Naive thymus-derived CD8-positive, alpha-beta T cell (primary cell): ENCODE measurements around the gene PARD6B. TPM values are rescaled to one million over a fixed set of nuclear protein-coding genes. Genes with fewer than 3 reads are reported as not detected.

Source experiments
- ATAC-seq, 2 donors: fragments of 150-1000 bp; cut with Tn5 transposase in 1 of 2; sonication (Bioruptor Pico), chemical (Tn5 transposase) in 1 of 2; 1 replicate in 1 of 2; 2 replicates in 1 of 2; pipeline ENCODE4 v1.10.0; 2021; ENCODE audit warnings: mild to moderate bottlenecking in 2 of 2, moderate library complexity in 2 of 2
- POLR2A ChIA-PET: fragments of 350-600 bp; sonication (Branson Sonifier 250); formaldehyde crosslinking; loops from one replicate; lab custom pipeline; 2021; ENCODE audit warnings: antibody characterized with exemption; lab: Charles Lee
- DNase-seq, 10 donors: peaks; one replicate each; pipeline versions ENCODE4 v3.0.0 to v3.0.0-alpha.2; 2020 to 2022
- H3K27ac Mint-ChIP-seq, 10 donors: one replicate each; pipeline ENCODE4 v1.8.0; 2020 to 2022; ENCODE audit warnings: mild to moderate bottlenecking in 10 of 10, mixed read lengths in 10 of 10, moderate library complexity in 4 of 10, inconsistent platforms in 1 of 10
- H3K27me3 Mint-ChIP-seq, 5 donors: one replicate each; pipeline ENCODE4 v1.8.0; 2021 to 2022; ENCODE audit warnings: mixed read lengths in 5 of 5
- H3K36me3 Mint-ChIP-seq, 3 donors: one replicate each; pipeline ENCODE4 v1.8.0; 2020 to 2022; ENCODE audit warnings: mixed read lengths in 3 of 3, mild to moderate bottlenecking in 2 of 3, inconsistent platforms in 1 of 3
- H3K4me1 Mint-ChIP-seq, 4 donors: one replicate each; pipeline ENCODE4 v1.8.0; 2021 to 2022; ENCODE audit warnings: mixed read lengths in 4 of 4
- H3K4me3 Mint-ChIP-seq, 10 donors: one replicate each; pipeline ENCODE4 v1.8.0; 2020 to 2022; ENCODE audit warnings: mild to moderate bottlenecking in 10 of 10, mixed read lengths in 10 of 10, moderate library complexity in 6 of 10, inconsistent platforms in 1 of 10
- H3K9me3 Mint-ChIP-seq, 9 donors: one replicate each; pipeline ENCODE4 v1.8.0; 2020 to 2022; ENCODE audit warnings: mixed read lengths in 9 of 9, mild to moderate bottlenecking in 3 of 9, inconsistent platforms in 1 of 9, moderate library complexity in 1 of 9
- polyA plus RNA-seq, 3 donors: library from polyadenylated mRNA; unstranded; fragments of 300-500 nt; fragmentation: Illumina TruSeq; gene quantifications; one replicate each; pipeline ENCODE4 v1.2.3, GENCODE V29; 2021
- total RNA-seq, 8 experiments: library from RNA in 2 of 8; stranded (reverse) in 2 of 8; gene quantifications; one replicate each; pipeline ENCODE4 v1.2.3 and lab custom pipeline; 2021 to 2026

Gene PARD6B
- total and polyA plus RNA-seq, 5 experiments from 2014 or later, result 0.49 to 12.0 (median 2.0) TPM

DNA sequence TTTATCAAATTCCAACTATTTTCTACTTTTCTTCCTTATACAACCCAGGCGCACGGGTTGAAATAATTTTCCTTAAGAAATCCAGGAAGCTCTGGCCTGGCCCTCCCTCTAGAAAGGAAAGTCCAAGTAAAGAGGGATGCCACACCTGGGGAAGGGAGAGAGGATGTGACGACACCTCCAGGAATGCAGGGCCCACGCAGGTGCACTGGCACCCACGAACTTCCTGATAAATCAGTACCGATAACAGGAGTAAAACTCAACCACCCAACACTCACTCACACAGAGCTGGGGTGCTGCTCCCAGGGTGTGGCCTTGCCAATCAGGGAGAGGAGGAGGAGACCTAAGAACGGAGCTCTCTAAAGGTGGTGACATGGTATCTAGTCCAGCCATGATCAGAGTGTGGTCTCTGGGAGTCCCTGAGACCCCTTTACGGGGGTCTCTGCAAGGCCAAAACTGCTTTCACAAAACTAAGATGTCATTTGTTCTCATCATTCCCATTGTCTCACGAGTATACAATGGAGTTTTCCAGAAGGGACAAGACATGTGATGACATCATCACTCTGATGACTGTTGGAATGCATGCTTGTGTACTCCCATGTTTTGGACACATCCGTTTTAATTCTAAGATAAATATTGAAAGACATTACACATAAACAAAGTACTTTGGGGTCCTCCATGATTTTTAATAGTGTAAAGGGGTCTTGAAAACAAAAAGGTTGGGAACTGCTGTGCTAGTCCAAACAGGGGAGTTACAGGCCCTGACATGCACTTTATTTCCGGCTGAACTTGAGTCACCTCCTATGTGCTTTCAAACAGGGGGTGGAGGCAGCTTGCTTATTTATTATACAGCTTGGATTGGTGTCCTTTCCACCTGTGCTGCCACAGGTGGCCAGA lies 2.2 kb upstream of the PARD6B start:
- Mint-ChIP-seq H3K4me3 (peak overlapping the region in 5 of 10 donors; percentile 11 to 94 (median 30)), H3K27ac (peak overlapping the region in 2 of 10 donors; percentile 32 to 65), H3K9me3 (no peaks in the 10 kb centered on the region), H3K36me3 (no peaks in the 10 kb centered on the region), H3K27me3 (no peaks in the 10 kb centered on the region), H3K4me1 (peaks cover 0 to 29% (median 22%) of the 10 kb centered on the region in 4 donors)
- POLR2A ChIA-PET, result no interaction called here
- ATAC-seq (no peak), DNase-seq (no peak)

DNA sequence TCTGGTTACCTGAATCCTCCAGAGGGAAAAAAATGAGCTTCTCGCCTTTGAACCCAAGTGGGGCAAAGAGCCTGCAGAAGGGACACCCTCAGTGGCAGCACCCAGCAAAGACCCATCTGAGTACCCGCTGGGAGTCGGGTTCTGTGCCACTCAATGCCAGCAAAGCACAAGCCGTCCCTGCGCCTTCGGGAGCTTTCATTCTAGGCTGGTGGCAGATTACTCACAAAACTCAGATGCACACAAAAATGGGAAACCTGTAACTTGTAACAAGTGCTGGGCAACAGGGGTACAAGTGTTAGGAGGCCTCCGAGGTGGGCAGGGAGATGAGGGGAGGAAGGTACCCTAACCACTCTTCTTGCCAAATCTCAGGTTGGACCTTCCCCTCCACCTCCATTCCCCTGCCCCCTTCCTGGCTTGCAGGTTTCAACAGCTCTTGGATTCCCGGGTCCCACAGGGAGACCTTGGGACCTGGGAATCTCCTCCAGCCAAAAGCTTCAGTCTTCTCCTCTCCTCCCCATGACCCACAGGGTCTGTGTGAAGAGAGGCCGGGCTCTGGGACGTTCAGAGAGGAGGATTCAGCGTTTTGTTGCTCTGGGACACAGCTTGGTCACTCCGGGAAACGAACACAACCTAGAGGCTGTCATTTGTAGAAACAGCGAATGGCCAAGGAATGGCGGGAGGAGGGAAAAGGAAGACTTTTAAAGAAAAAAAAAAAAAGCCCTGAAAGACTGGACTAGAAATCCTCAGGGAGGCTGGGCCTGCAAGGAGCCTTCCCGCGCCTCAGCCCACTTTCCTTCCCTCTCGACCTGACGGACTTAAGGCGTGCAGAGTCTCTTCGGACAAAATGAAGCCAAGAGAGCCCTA lies 1.2 kb upstream of the PARD6B start:
- POLR2A ChIA-PET, result interaction anchor here (0.7 to 2.0 kb wide), 5 partner anchors 20 to 561 kb away, joined by 3 to 11 read pairs (median 3); no protein-coding TSS in a partner anchor
- DNase-seq (no peak), ATAC-seq (no peak)
- Mint-ChIP-seq H3K27ac (peak overlapping the region in 9 of 10 donors; percentile 48 to 91 (median 71)), H3K4me1 (peaks cover 0 to 29% (median 23%) of the 10 kb centered on the region in 4 donors), H3K27me3 (no peaks in the 10 kb centered on the region), H3K36me3 (no peaks in the 10 kb centered on the region), H3K4me3 (peak overlapping the region; percentile 76 to 94 (median 85)), H3K9me3 (no peaks in the 10 kb centered on the region)

DNA sequence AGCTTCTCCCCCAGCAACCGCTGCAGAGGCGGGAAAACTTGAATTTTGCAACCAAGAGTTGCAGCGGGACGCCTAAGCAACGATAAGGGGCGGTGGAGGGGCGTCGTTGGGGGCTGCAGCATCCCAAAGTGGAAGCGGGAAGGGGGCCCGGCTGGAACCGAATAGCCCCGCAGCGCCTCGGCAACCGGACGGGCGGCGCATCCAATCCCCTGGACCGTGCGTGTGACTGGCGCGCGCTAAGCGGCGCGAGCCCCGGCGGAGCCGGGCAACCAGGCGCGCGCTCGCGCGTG lies 670 bp upstream of the PARD6B start:
- POLR2A ChIA-PET, result interaction anchor here (0.7 to 2.0 kb wide), 4 partner anchors 19 to 561 kb away, joined by 3 to 11 read pairs (median 5); partner anchors contain the start of gene ADNP

DNA sequence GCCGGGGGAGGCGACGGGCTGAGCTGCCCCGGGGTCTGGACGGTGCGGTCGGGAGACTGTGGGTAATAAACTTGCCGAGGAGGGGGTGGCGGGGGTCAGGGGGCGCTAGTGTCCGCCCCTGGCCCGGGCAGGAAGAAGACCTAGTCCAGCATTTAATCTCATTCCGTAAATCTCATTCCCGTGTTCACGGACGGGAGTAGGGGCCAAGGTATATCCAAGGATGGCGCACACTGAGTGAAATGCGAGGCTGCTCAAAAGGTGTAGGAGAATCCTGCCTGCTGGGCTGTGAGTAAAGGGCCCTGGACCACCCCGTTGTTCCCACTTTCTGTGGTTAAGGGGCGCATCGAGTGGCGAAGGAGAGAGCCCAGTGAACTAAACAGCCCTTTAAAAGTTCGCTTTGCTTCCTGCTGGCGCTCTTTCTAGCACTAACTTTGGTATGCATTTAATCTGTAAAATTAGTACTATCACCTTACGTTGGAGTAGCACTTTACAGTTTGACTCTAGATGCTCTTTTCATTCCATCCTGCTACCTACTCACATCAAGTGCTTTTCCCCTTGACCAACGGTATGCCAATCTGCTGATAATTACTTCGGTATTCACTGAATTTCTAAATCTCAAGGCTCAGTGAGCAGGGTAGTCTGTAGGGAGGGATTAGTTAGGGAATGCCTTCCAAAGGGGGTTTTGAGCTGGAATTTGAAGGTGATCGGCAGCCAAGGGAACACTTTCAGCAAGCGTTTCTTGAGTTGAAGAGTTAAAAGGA lies 730 bp downstream of the PARD6B start:
- Mint-ChIP-seq H3K27ac (peak overlapping the region in 9 of 10 donors; percentile 60 to 93 (median 88)), H3K9me3 (no peaks in the 10 kb centered on the region), H3K36me3 (peaks cover 0 to 10% (median 0%) of the 10 kb centered on the region in 3 donors), H3K27me3 (no peaks in the 10 kb centered on the region), H3K4me3 (peak overlapping the region; percentile 78 to 94 (median 89)), H3K4me1 (peaks cover 6 to 34% (median 33%) of the 10 kb centered on the region in 4 donors)
- POLR2A ChIA-PET, result interaction anchor here (0.6 to 2.0 kb wide), 4 partner anchors 14 to 221 kb away, joined by 3 to 11 read pairs (median 5); partner anchors contain the start of genes ADNP and PTPN1
- no peak for ATAC-seq
- peak in 3 of 10 donors; percentile 7 to 11 (median 8) for DNase-seq

More for the DNA sequence above, 670 bp upstream of the PARD6B start:
- DNase-seq (no peak), ATAC-seq (no peak)
- Mint-ChIP-seq H3K9me3 (no peaks in the 10 kb centered on the region), H3K36me3 (peaks cover 0 to 1% (median 0%) of the 10 kb centered on the region in 3 donors), H3K4me1 (peaks cover 2 to 31% (median 26%) of the 10 kb centered on the region in 4 donors), H3K4me3 (peak overlapping the region; percentile 76 to 94 (median 85)), H3K27ac (peak overlapping the region in 9 of 10 donors; percentile 48 to 91 (median 71)), H3K27me3 (no peaks in the 10 kb centered on the region)

DNA sequence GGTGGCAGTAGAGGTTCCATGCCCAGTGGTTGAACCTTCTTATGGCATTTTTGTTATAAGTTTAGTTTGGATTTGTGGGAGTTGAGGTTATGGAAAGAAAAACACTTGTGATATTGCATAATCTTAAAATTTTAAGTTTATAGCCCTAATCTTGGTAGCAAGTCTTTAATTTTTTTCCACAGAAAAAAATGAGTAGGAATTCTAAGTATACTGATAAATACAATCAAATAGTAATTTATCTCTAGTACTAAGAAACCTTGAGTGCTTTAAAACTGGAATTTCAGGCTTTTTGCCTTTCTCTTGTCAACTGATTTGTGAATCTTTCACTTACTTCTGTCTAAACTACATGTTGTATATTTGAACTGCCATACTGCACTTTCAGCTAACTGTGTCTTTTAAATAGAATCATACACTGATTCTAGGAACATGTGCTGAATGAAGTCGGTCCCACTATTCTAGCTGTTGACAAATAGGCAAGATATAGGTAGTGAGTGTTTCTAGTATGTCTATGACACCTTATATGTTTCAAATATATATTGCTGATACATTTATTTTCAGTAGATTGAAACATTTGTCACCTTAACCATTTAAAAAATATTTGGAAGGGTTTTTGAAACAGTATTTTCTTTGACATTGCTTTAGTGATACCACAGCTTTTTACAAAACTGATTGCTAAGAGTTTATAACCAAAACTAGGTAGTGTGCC lies 2.4 kb downstream of the PARD6B start:
- H3K4me1 Mint-ChIP-seq, result peaks cover 8 to 37% (median 35%) of the 10 kb centered on the region in 4 donors
- POLR2A ChIA-PET, result interaction anchor here (0.7 to 1.0 kb wide), 2 partner anchors 9 to 56 kb away, joined by 3 to 4 read pairs; no protein-coding TSS in a partner anchor

DNA sequence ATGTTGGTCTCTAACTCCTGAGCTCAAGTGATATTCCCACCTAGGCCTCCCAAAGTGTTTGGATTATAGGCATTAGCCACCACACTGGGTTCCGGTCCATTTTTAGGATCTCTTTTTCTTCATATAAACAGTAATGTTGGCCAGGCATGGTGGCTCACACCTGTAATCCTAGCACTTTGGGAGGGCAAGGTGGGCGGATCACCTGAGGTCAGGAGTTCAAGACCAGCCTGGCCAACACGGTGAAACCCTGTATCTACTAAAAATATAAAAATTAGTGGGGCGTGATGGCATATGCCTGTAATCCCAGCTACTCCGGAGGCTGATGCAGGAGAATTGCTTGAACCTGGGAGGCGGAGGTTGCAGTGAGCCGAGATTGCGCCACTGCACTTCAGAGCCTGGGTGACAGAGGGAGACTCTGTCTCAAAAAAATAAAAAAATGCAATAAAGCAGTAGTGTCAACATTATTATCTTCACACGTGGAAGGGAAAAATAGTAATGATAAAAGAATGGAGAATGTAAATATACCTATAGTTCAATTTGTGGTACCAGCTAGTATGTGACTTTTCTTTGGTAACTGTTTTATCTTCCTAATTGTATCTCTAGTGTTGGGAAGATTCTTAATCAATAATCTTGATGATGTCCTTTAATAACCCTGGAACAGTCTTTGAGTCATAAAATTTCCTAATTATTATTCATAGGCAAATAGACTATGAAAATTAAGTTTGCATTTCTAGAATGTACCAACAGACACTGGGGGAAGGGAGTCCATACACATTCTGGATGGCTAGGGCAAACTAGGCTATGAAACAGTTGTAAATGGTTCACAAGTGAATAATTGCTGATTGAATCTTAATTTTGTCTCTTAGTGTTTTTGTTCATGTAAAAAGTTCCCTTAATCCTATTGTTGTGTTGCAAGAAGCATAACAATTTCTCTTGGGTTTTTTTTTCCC lies 3.6 kb downstream of the PARD6B start:
- H3K9me3 Mint-ChIP-seq, result no peaks in the 10 kb centered on the region
- POLR2A ChIA-PET, result interaction anchor here (1.0 kb wide), 1 partner anchor 55 kb away, joined by 4 read pairs; no protein-coding TSS in a partner anchor
- ATAC-seq (no peak), DNase-seq (no peak)
- H3K27ac Mint-ChIP-seq, result peak overlapping the region in 1 of 10 donors; percentile 9
- peak overlapping the region in 1 of 10 donors; percentile 14 for H3K4me3 Mint-ChIP-seq
- peaks cover 0 to 23% (median 2%) of the 10 kb centered on the region in 3 donors for H3K36me3 Mint-ChIP-seq
- H3K27me3 Mint-ChIP-seq, result no peaks in the 10 kb centered on the region
- H3K4me1 Mint-ChIP-seq, result peaks cover 8 to 41% (median 38%) of the 10 kb centered on the region in 4 donors

More for the DNA sequence above, 2.4 kb downstream of the PARD6B start:
- Mint-ChIP-seq H3K36me3 (peaks cover 0 to 19% (median 0%) of the 10 kb centered on the region in 3 donors), H3K27ac (peak overlapping the region in 1 of 10 donors; percentile 71), H3K4me3 (peak overlapping the region in 5 of 10 donors; percentile 6 to 88 (median 40)), H3K27me3 (no peaks in the 10 kb centered on the region), H3K9me3 (no peaks in the 10 kb centered on the region)
- no peak for ATAC-seq
- no peak for DNase-seq

DNA sequence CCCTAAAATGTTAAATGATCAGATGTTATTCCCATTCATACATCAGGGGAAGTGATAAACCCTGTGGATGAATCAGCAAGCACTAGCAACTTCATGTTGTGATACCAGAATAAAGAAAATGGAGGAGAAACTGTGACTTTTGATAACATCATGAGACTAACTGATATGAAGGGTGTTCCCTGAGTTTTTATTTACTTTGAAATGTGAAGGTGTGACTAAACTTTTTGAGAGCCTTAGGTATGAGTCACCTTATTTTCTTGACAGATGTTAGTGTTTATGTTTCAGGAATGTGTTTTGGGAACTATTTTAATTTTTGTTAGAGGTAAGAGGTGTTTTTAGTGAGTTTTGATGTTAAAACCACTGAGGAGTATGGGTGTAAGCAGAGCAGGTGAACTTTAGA lies 4.4 kb downstream of the PARD6B start:
- H3K4me1 Mint-ChIP-seq, result peaks cover 9 to 42% (median 35%) of the 10 kb centered on the region in 4 donors
- H3K9me3 Mint-ChIP-seq, result no peaks in the 10 kb centered on the region

DNA sequence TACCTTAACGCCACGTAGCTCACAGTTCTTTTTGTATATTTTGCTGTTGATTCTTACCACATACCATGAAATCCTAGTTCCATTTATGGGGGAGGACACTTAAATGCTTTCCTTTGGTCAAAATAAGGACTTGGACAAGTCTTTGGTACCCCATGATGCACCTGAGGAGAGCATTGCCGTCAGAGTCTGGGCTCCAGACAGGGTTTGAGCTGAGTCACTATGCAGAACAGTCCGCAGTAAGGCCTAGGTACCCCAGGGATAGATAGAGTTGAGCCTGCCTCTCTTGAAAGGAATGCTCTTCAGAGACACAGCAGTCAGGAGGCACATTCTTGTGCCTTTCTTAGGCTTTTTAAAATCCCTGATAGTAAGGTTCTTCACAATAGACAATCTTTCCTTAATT lies 6.0 kb downstream of the PARD6B start:
- H3K27ac Mint-ChIP-seq, result peak overlapping the region in 1 of 10 donors; percentile 33
- ATAC-seq, result no peak
- no peak overlapping the region for H3K4me3 Mint-ChIP-seq
- POLR2A ChIA-PET, result no interaction called here
- H3K9me3 Mint-ChIP-seq, result no peaks in the 10 kb centered on the region
- H3K4me1 Mint-ChIP-seq, result peaks cover 12 to 45% (median 35%) of the 10 kb centered on the region in 4 donors
- no peaks in the 10 kb centered on the region for H3K27me3 Mint-ChIP-seq
- DNase-seq, result no peak
- peaks cover 0 to 31% (median 4%) of the 10 kb centered on the region in 3 donors for H3K36me3 Mint-ChIP-seq

More for the DNA sequence above, 4.4 kb downstream of the PARD6B start:
- DNase-seq (no peak), ATAC-seq (no peak)
- no peaks in the 10 kb centered on the region for H3K27me3 Mint-ChIP-seq
- no peak overlapping the region for H3K4me3 Mint-ChIP-seq
- peaks cover 0 to 25% (median 4%) of the 10 kb centered on the region in 3 donors for H3K36me3 Mint-ChIP-seq
- POLR2A ChIA-PET, result no interaction called here
- peak overlapping the region in 1 of 10 donors; percentile 9 for H3K27ac Mint-ChIP-seq

DNA sequence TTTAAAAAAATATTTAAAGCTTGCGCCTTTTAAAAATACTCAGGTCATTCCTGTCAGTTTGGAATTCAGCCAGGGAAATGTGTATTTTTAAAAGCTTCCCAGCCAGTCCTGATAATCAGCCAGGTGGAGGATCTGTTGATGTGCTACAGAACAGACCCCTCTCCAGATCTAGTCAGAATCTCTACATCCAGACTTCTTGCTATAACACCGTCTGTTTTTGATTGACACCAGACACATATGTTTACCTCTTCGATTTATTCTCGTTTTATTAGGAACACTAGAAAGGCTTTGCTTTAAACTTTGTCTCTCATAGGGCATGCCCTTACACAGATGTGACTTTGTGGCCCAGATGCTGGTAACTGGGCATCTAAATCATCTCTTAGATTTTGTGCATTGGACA lies 11.7 kb downstream of the PARD6B start:
- no peak overlapping the region for H3K4me3 Mint-ChIP-seq
- no peaks in the 10 kb centered on the region for H3K27me3 Mint-ChIP-seq
- POLR2A ChIA-PET, result no interaction called here
- H3K36me3 Mint-ChIP-seq, result peaks cover 0 to 33% (median 4%) of the 10 kb centered on the region in 3 donors
- H3K4me1 Mint-ChIP-seq, result peaks cover 10 to 29% (median 23%) of the 10 kb centered on the region in 4 donors
- H3K27ac Mint-ChIP-seq, result no peak overlapping the region
- no peak for DNase-seq
- no peak for ATAC-seq
- no peaks in the 10 kb centered on the region for H3K9me3 Mint-ChIP-seq

DNA sequence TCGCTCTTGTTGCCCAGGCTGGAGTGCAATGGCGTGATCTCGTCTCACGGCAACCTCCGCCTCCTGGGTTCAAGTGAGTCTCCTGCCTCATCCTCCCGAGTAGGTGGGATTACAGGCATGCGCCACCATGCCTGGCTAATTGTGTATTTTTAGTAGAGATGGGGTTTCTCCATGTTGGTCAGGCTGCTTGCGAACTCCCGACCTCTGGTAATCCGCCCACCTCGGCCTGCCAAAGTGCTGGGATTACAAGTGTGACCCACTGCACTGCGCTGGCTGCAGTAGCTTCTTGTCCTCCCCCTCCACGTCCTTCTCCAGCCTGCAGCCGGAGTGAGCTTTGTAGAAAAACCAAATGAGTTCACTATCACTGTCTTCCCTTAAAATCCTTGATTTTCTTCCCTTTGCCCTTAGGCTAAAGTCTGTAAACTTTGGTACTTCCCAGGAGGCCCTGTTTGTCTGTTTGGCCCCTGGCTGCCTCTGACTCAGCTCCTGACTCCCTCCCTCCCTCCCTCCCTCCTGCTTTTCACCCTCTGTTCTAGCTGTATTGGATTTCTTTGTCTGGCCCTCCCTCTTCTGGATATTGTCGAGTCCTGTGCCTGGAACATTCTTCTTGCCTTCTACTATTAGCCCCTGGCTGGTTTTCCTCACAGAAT lies 12.9 kb downstream of the PARD6B start:
- Mint-ChIP-seq H3K36me3 (peaks cover 0 to 29% (median 4%) of the 10 kb centered on the region in 3 donors), H3K4me3 (no peak overlapping the region), H3K4me1 (peaks cover 10 to 30% (median 23%) of the 10 kb centered on the region in 4 donors), H3K27ac (peak overlapping the region in 1 of 10 donors; percentile 78), H3K9me3 (no peaks in the 10 kb centered on the region), H3K27me3 (no peaks in the 10 kb centered on the region)
- DNase-seq (no peak), ATAC-seq (no peak)
- POLR2A ChIA-PET, result interaction anchor here (0.6 kb wide), 1 partner anchor 767 kb away, joined by 3 read pairs; no protein-coding TSS in a partner anchor
